DOHH2 (cell line): ENCODE data around the gene LRRC7.
"Not testable (repeated sequence)": the region's sequence is repeated elsewhere in the genome, so short reads cannot be mapped to it uniquely, and the experiment has no call there.

Source experiments
- CTCF ChIP-seq: fragments of 200-600 bp; sonication (generic); IDR thresholded peaks from one replicate; pipeline ENCODE4 v1.5.1; 2014; ENCODE audit warnings: antibody characterized with exemption, mild to moderate bottlenecking, low read depth, low read length; ENCODE audit not compliant: poor library complexity, severe bottlenecking
- EZH2phosphoT487 ChIP-seq: fragments of 200-600 bp; sonication (generic); IDR thresholded peaks from 2 replicates; pipeline ENCODE4 v1.6.1; 2017; ENCODE audit warnings: borderline replicate concordance, mild to moderate bottlenecking, antibody characterized with exemption, low read length, moderate library complexity, mixed read lengths

- not testable (repeated sequence) for TF ChIP-seq CTCF, EZH2phosphoT487
These were observed 360.5 kb downstream of the LRRC7 start for GRCh38 chr1:69928234-69928633.
